Testis (tissue), 3 donors: Measurements from ENCODE around the gene SHISA6. TPM values are rescaled to one million over a fixed set of nuclear protein-coding genes. Genes with fewer than 3 reads are reported as not detected.

Source experiments
- DNase-seq: peaks from one replicate; pipeline ENCODE4 v3.0.0-alpha.2; 2019
- H3K27ac ChIP-seq, 2 donors: fragments of 200-600 bp; sonication (generic); one replicate each; pipeline ENCODE4 v1.5.1; 2019
- H3K27me3 ChIP-seq: fragments of 200-600 bp; sonication (generic); one replicate; pipeline ENCODE4 v1.5.1; 2019
- H3K36me3 ChIP-seq: fragments of 200-600 bp; sonication (generic); one replicate; pipeline ENCODE4 v1.5.1; 2017; ENCODE audit warnings: low read depth; ENCODE audit errors: missing control alignments
- H3K4me1 ChIP-seq: fragments of 200-600 bp; sonication (generic); one replicate; pipeline ENCODE4 v1.5.1; 2019
- H3K4me3 ChIP-seq, 2 donors: fragments of 200-600 bp; sonication (generic); one replicate each; pipeline ENCODE4 v1.5.1; 2017 to 2019
- H3K9me3 ChIP-seq: fragments of 200-600 bp; sonication (generic); one replicate; pipeline ENCODE4 v1.5.1; 2017
- POLR2A ChIP-seq: fragments of 450-650 bp; IDR thresholded peaks from one replicate; pipeline ENCODE4 v1.6.1; 2017; ENCODE audit warnings: antibody characterized with exemption, mild to moderate bottlenecking, moderate library complexity
- WGBS, 2 donors: methylation state at CpG; one replicate each; pipeline ENCODE4 v1.1.5; 2018; 5-methylcytosine and 5-hydroxymethylcytosine counted together
- intact Hi-C: fragments of 100-400 bp; cut with DNase I; formaldehyde crosslinking; loops from one replicate; pipeline ENCODE4 v1.15.1; 2023; ENCODE audit warnings: low total_unique reads
- polyA plus RNA-seq: library from polyadenylated mRNA; stranded (reverse); fragments of 350-450 nt; fragmentation: Illumina TruSeq; extraction: RNeasy Lipid Tissue Mini Kit (QIAGEN cat#74804); gene quantifications from one replicate; pipeline ENCODE4 v1.2.3, GENCODE V29; 2014; ENCODE audit warnings: low read depth, low replicate concordance; ENCODE audit not compliant: insufficient read depth
- total RNA-seq, 2 donors: library from RNA; depleted of rRNA; stranded (reverse); fragments of >200 nt; gene quantifications; one replicate each; pipeline ENCODE4 v1.2.3, GENCODE V29; 2016
- TF ChIP-seq, protein P1 (sequence below), 3 experiments: fragments of 450-650 bp in 2 of 3; fragments of 200-600 bp in 1 of 3; sonication (generic) in 1 of 3; IDR thresholded peaks; one replicate each; pipeline ENCODE4 v1.5.1; 2016 to 2019; ENCODE audit warnings: antibody characterized with exemption in 3 of 3, mild to moderate bottlenecking in 2 of 3, moderate library complexity in 1 of 3

SHISA6 gene
- total and polyA plus RNA-seq, 3 donors from 2014 or later, result 4.0 to 10.3 (median 7.5) TPM

DNA sequence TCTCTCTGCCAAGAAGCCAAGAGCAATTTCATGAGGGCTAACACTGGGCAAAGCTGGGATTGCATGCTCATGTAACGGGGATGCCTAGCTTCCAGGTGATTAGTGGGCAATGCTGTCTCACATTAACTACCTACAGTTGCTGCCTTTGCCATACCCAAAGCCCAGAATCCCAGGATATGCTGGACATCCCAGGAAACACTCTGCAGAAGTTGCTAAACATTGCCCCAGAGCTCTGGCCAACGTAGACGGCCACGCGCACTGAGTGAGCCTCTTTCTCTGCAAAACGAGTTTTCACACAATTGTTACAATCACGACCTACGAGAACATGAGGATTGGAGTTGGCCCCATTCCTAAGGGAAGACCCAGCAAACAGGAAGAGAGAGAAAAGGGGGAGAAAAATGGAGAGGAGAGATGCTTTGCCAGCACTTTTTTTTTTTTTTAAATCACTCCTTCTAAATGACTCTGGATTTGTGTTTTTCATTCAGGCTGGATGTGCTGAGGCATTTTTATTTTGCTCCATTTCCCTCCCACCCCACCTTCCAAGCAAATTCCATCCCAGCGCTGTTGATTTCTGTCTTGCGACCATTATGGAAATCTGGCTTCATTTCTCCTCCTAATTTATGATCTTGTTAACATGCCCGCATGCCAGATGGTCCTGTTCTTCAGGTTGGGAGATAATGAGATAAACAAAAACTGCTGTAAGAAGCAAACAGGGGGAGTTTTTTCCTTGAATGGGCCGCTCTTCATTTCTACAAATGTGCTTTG, 244.5 kb downstream of the SHISA6 start:
- Histone ChIP-seq H3K4me1 (no peaks in the 10 kb centered on the region), H3K9me3 (no peaks in the 10 kb centered on the region), H3K4me3 (no peak overlapping the region), H3K36me3 (no peaks in the 10 kb centered on the region), H3K27ac (no peak overlapping the region), H3K27me3 (no peaks in the 10 kb centered on the region)
- intact Hi-C loops, result no loop called here
- WGBS, 2 donors, result 60 to 71% methylated on average over 12 of the region's 12 CpGs
- TF ChIP-seq, protein P1, sequence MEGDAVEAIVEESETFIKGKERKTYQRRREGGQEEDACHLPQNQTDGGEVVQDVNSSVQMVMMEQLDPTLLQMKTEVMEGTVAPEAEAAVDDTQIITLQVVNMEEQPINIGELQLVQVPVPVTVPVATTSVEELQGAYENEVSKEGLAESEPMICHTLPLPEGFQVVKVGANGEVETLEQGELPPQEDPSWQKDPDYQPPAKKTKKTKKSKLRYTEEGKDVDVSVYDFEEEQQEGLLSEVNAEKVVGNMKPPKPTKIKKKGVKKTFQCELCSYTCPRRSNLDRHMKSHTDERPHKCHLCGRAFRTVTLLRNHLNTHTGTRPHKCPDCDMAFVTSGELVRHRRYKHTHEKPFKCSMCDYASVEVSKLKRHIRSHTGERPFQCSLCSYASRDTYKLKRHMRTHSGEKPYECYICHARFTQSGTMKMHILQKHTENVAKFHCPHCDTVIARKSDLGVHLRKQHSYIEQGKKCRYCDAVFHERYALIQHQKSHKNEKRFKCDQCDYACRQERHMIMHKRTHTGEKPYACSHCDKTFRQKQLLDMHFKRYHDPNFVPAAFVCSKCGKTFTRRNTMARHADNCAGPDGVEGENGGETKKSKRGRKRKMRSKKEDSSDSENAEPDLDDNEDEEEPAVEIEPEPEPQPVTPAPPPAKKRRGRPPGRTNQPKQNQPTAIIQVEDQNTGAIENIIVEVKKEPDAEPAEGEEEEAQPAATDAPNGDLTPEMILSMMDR (IDR thresholded peaks at IDR 0.05), result no peak
- TF ChIP-seq POLR2A, result no peak
- DNase-seq, result no peak

DNA sequence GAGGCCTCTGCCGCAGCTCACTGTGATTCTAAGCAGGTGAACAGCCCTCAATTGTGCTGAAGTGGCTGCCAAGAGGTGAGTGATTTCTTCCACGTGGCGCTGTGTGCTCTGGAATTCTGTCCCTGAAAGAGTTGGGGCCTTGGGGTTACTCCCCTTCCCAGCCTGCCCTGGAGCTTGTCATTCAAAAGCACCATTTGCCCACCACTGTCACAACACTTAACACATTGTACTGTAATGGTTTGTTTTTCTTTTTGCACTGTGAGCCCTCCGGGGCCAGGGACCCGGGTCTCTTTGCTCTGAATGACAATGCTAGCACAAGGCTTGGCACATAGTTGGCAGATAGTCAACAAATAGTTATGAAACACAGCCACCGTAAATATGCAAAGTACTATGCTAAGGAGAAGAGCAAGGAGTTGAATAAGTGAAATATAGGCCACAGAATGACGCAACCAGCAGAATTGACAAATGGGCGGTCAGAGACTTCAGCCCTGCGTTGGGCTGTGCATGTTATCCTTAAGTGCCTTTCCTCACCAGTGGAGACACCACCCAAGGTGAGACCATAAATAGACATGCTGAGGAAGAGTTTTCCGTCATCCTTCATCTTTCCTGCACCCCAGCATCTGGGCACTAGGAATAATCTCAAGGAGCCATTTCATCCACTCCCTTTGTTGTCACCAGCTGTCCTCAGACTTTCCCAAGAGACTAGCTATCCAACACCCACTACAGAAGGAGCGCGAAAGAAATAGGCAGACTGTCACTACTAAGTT, 245.3 kb downstream of the SHISA6 start:
- 73 to 76% methylated on average over 12 of the region's 12 CpGs for WGBS, 2 donors
- intact Hi-C loops, result no loop called here
- no peaks in the 10 kb centered on the region for H3K4me1 ChIP-seq
- no peaks in the 10 kb centered on the region for H3K27me3 ChIP-seq
- no peaks in the 10 kb centered on the region for H3K36me3 ChIP-seq
- DNase-seq, result no peak
- TF ChIP-seq, protein P1 (IDR thresholded peaks at IDR 0.05), result no peak
- no peak for TF ChIP-seq POLR2A
- no peaks in the 10 kb centered on the region for H3K9me3 ChIP-seq
- H3K27ac ChIP-seq, result no peak overlapping the region
- no peak overlapping the region for H3K4me3 ChIP-seq

DNA sequence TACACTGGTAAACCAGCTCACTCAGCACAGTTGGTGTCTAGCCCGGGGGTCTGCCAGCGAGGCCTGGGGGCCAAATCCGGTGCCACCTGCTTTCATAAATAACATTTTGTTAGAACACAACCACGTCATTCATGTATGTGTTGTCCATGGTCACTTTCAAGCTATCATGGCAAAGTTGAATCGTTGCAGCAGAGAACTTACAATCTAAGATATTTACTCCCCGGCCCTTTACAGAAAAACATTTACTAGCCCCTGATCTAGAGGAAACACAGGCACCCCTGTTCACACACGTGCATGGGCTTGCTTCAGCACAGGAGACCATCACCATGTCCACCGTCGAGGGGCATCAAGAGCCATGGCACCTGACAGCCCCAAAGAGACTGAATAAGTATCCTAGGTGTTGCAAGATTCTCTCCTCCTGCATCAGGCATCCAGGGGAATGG, 245.9 kb downstream of the SHISA6 start:
- WGBS, 2 donors, result 87 to 96% methylated on average over 9 of the region's 9 CpGs
- no peaks in the 10 kb centered on the region for H3K4me1 ChIP-seq
- intact Hi-C loops, result no loop called here
- H3K9me3 ChIP-seq, result no peaks in the 10 kb centered on the region
- no peaks in the 10 kb centered on the region for H3K36me3 ChIP-seq
- no peaks in the 10 kb centered on the region for H3K27me3 ChIP-seq
- TF ChIP-seq POLR2A, result no peak
- TF ChIP-seq, protein P1 (IDR thresholded peaks at IDR 0.05), result no peak
- H3K27ac ChIP-seq, result no peak overlapping the region
- no peak for DNase-seq
- no peak overlapping the region for H3K4me3 ChIP-seq

DNA sequence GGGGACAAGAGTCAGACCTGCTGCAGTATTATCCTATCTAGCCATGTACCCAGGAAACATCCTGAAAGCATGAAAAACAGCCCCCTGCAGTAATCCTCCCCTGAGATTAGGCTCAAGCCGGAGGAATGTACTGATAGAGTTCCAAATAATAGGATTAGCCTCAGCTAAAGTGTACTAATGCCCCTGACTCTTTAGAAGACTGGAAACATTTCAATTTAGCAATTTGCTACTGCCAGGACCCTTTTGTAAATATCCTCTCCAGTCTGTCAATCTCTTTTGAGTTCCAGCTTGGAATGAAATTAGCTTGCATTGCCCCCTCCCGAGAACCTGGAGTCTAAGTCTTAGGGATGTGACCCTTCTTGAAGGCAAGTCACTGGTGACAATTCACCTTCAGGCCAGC, 246.5 kb downstream of the SHISA6 start:
- Histone ChIP-seq H3K9me3 (no peaks in the 10 kb centered on the region), H3K4me3 (no peak overlapping the region), H3K36me3 (no peaks in the 10 kb centered on the region), H3K4me1 (no peaks in the 10 kb centered on the region), H3K27me3 (no peaks in the 10 kb centered on the region), H3K27ac (no peak overlapping the region)
- 68 to 78% methylated on average over 2 of the region's 2 CpGs for WGBS, 2 donors
- DNase-seq, result no peak
- intact Hi-C loops, result no loop called here
- TF ChIP-seq, protein P1 (IDR thresholded peaks at IDR 0.05), result no peak
- TF ChIP-seq POLR2A, result no peak
